Testis (tissue), 3 donors: ENCODE measurements around the gene HOXC11. TPM values are rescaled to one million over a fixed set of nuclear protein-coding genes. Genes with fewer than 3 reads are reported as not detected.

Source experiments
- DNase-seq: peaks from one replicate; pipeline ENCODE4 v3.0.0-alpha.2; 2019
- H3K27ac ChIP-seq, 2 donors: fragments of 200-600 bp; sonication (generic); one replicate each; pipeline ENCODE4 v1.5.1; 2019
- H3K27me3 ChIP-seq: fragments of 200-600 bp; sonication (generic); one replicate; pipeline ENCODE4 v1.5.1; 2019
- H3K36me3 ChIP-seq: fragments of 200-600 bp; sonication (generic); one replicate; pipeline ENCODE4 v1.5.1; 2017; ENCODE audit warnings: low read depth; ENCODE audit errors: missing control alignments
- H3K4me1 ChIP-seq: fragments of 200-600 bp; sonication (generic); one replicate; pipeline ENCODE4 v1.5.1; 2019
- H3K4me3 ChIP-seq, 2 donors: fragments of 200-600 bp; sonication (generic); one replicate each; pipeline ENCODE4 v1.5.1; 2017 to 2019
- H3K9me3 ChIP-seq: fragments of 200-600 bp; sonication (generic); one replicate; pipeline ENCODE4 v1.5.1; 2017
- CTCF ChIP-seq, 3 experiments: fragments of 450-650 bp in 2 of 3; fragments of 200-600 bp in 1 of 3; sonication (generic) in 1 of 3; IDR thresholded peaks; one replicate each; pipeline ENCODE4 v1.5.1; 2016 to 2019; ENCODE audit warnings: antibody characterized with exemption in 3 of 3, mild to moderate bottlenecking in 2 of 3, moderate library complexity in 1 of 3
- POLR2A ChIP-seq: fragments of 450-650 bp; IDR thresholded peaks from one replicate; pipeline ENCODE4 v1.6.1; 2017; ENCODE audit warnings: antibody characterized with exemption, mild to moderate bottlenecking, moderate library complexity
- WGBS, 2 donors: methylation state at CpG; one replicate each; pipeline ENCODE4 v1.1.5; 2018; 5-methylcytosine and 5-hydroxymethylcytosine counted together
- intact Hi-C: fragments of 100-400 bp; cut with DNase I; formaldehyde crosslinking; loops from one replicate; pipeline ENCODE4 v1.15.1; 2023; ENCODE audit warnings: low total_unique reads
- polyA plus RNA-seq: library from polyadenylated mRNA; stranded (reverse); fragments of 350-450 nt; fragmentation: Illumina TruSeq; extraction: RNeasy Lipid Tissue Mini Kit (QIAGEN cat#74804); gene quantifications from one replicate; pipeline ENCODE4 v1.2.3, GENCODE V29; 2014; ENCODE audit warnings: low read depth, low replicate concordance; ENCODE audit not compliant: insufficient read depth
- total RNA-seq, 2 donors: library from RNA; depleted of rRNA; stranded (reverse); fragments of >200 nt; gene quantifications; one replicate each; pipeline ENCODE4 v1.2.3, GENCODE V29; 2016

HOXC11 gene
- total and polyA plus RNA-seq, 3 donors from 2014 or later: 0.18 to 1.1 (median 0.25) TPM

GRCh38 chr12:54004063-54004840, 31.3 kb downstream of the HOXC11 start:
- TF ChIP-seq CTCF (IDR thresholded peaks at IDR 0.05) (no peak), POLR2A (no peak)
- WGBS, 2 donors: 46 to 65% methylated on average over 18 to 20 of the region's 20 CpGs
- no peaks in the 10 kb centered on the region for H3K9me3 ChIP-seq
- H3K4me3 ChIP-seq: no peak overlapping the region
- no peaks in the 10 kb centered on the region for H3K36me3 ChIP-seq
- peaks cover 26% of the 10 kb centered on the region for H3K4me1 ChIP-seq
- intact Hi-C loops: loop anchor here (5.0 kb wide), 1 partner anchor 203 kb away; no protein-coding TSS in a partner anchor
- H3K27me3 ChIP-seq: no peaks in the 10 kb centered on the region
- no peak for DNase-seq
- no peak overlapping the region for H3K27ac ChIP-seq

- H3K4me1 ChIP-seq: peaks cover 33% of the 10 kb centered on the region
- no peak overlapping the region for H3K27ac ChIP-seq
- intact Hi-C loops: loop anchor here (5.0 kb wide), 1 partner anchor 202 kb away; no protein-coding TSS in a partner anchor
- no peaks in the 10 kb centered on the region for H3K9me3 ChIP-seq
- no peaks in the 10 kb centered on the region for H3K27me3 ChIP-seq
- no peaks in the 10 kb centered on the region for H3K36me3 ChIP-seq
- 39 to 43% methylated on average over 25 to 31 of the region's 31 CpGs for WGBS, 2 donors
- DNase-seq: no peak
- TF ChIP-seq CTCF (IDR thresholded peaks at IDR 0.05): no peak
- TF ChIP-seq POLR2A: no peak
- H3K4me3 ChIP-seq: peak overlapping the region in 1 of 2 donors; percentile 6
These were observed 32.1 kb downstream of the HOXC11 start for GRCh38 chr12:54004841-54005530.

GRCh38 chr12:54005531-54005852, 32.6 kb downstream of the HOXC11 start:
- Histone ChIP-seq H3K4me3 (peak overlapping the region; percentile 6 to 13), H3K27ac (no peak overlapping the region), H3K4me1 (peaks cover 33% of the 10 kb centered on the region), H3K9me3 (no peaks in the 10 kb centered on the region), H3K36me3 (no peaks in the 10 kb centered on the region), H3K27me3 (no peaks in the 10 kb centered on the region)
- intact Hi-C loops: no loop called here
- TF ChIP-seq POLR2A (no peak), CTCF (IDR thresholded peaks at IDR 0.05) (no peak)
- DNase-seq: no peak
- WGBS, 2 donors: 9 to 14% methylated on average over 26 of the region's 26 CpGs

- intact Hi-C loops: no loop called here
- peaks cover 29% of the 10 kb centered on the region for H3K4me1 ChIP-seq
- 8 to 11% methylated on average over 22 to 39 of the region's 39 CpGs for WGBS, 2 donors
These were observed 33.1 kb downstream of the HOXC11 start for GRCh38 chr12:54005853-54006558.

More at GRCh38 chr12:54005853-54006558, 33.1 kb downstream of the HOXC11 start:
- no peaks in the 10 kb centered on the region for H3K9me3 ChIP-seq
- H3K36me3 ChIP-seq: no peaks in the 10 kb centered on the region
- peak overlapping the region; percentile 6 to 13 for H3K4me3 ChIP-seq
- DNase-seq: peak; percentile 95
- no peak for TF ChIP-seq POLR2A
- TF ChIP-seq CTCF (IDR thresholded peaks at IDR 0.05): peak; percentile 94 to 98 (median 97)
- no peaks in the 10 kb centered on the region for H3K27me3 ChIP-seq
- H3K27ac ChIP-seq: peak overlapping the region; percentile 5 to 65
